Thymus (tissue), 11 donors: Measurements from ENCODE around the gene VEZF1. TPM values are rescaled to one million over a fixed set of nuclear protein-coding genes. Genes with fewer than 3 reads are reported as not detected.

Experiments
- DNase-seq, 9 donors: peaks; one replicate each; pipeline ENCODE4 v3.0.0-alpha.2; 2013; ENCODE audit warnings: low spot score in 9 of 9, low read depth in 6 of 9, missing footprints in 1 of 9
- H3K27ac ChIP-seq, 2 donors: one replicate each; pipeline ENCODE4 v1.5.1; 2013; ENCODE audit warnings: control low read depth in 1 of 2, low read depth in 1 of 2, low read length in 1 of 2, mild to moderate bottlenecking in 1 of 2, moderate library complexity in 1 of 2
- H3K27me3 ChIP-seq, 2 donors: one replicate each; pipeline ENCODE4 v1.5.1; 2013; ENCODE audit warnings: low read length in 1 of 2; ENCODE audit not compliant: control insufficient read depth in 2 of 2, insufficient read depth in 1 of 2
- H3K36me3 ChIP-seq, 2 donors: one replicate each; pipeline ENCODE4 v1.5.1; 2013; ENCODE audit warnings: low read length in 1 of 2, mild to moderate bottlenecking in 1 of 2, moderate library complexity in 1 of 2; ENCODE audit not compliant: control insufficient read depth in 2 of 2, insufficient read depth in 2 of 2
- H3K4me1 ChIP-seq, 2 donors: one replicate each; pipeline ENCODE4 v1.5.1; 2013; ENCODE audit warnings: low read length in 2 of 2; ENCODE audit not compliant: control insufficient read depth in 2 of 2, insufficient read depth in 2 of 2
- H3K4me3 ChIP-seq, 2 donors: one replicate each; pipeline ENCODE4 v1.5.1; 2013; ENCODE audit warnings: low read length in 2 of 2, control low read depth in 1 of 2, mild to moderate bottlenecking in 1 of 2
- H3K9me3 ChIP-seq, 2 donors: one replicate each; pipeline ENCODE4 v1.5.1; 2013; ENCODE audit warnings: low read length in 1 of 2, mild to moderate bottlenecking in 1 of 2; ENCODE audit not compliant: control insufficient read depth in 2 of 2, insufficient read depth in 1 of 2
- WGBS: extraction: QIAGEN DNeasy Blood & Tissue Kit; methylation state at CpG from one replicate; pipeline ENCODE4 v1.1.7; 2013; 5-methylcytosine and 5-hydroxymethylcytosine counted together
- polyA plus RNA-seq: library from polyadenylated mRNA; stranded (reverse); fragments of 200-250 nt; gene quantifications from one replicate; pipeline ENCODE4 v1.2.3, GENCODE V29; 2013
- total RNA-seq: library from RNA; stranded (reverse); fragments of 120-200 nt; gene quantifications from one replicate; pipeline ENCODE4 v1.2.4, GENCODE V29; 2013
- donor health status: healthy.

The VEZF1 gene
- total and polyA plus RNA-seq, 2 donors: 31.8 to 39.7 TPM

DNA sequence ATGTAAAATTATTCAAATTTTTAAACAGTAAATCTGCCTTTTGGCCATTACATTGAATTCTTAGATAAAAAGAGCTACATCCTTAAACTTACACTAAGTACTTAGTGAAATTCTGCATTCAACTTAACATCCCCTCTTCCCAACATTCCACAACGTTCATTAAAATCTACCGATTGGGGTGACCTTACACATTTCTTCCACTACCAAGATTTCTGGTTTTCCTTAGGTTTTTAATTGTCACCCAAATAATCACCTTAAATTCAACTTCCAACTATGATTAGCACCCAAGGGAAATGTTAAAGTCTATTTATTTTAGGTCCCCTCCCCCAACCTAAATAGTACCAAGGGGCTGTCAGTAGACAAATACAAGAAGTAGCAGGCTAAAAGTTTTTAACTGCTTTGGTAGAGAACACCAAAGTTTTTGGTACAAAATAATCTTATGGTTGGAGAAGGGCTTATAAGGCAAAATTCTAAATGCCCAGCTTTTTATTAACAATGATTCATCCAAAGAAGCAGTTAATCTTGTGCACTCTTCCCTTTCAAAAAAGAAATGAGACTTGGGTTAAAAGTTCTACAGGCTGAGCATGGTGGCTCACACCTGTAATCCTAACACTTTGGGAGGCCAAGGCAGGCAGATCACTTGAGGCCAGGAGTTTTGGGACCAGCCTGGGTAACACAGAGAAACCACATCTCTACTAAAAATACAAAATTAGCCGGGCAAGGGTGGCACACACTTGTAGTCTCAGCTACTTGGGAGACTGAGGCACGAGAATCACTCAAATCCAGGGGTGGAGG is 14.3 kb upstream of the VEZF1 start:
- Histone ChIP-seq H3K36me3 (peaks cover 3 to 83% of the 10 kb centered on the region in 2 donors), H3K4me3 (no peak overlapping the region), H3K27ac (no peak overlapping the region), H3K27me3 (no peaks in the 10 kb centered on the region), H3K4me1 (peaks cover 8 to 15% of the 10 kb centered on the region in 2 donors), H3K9me3 (no peaks in the 10 kb centered on the region)
- DNase-seq: no peak
- WGBS: 96% methylated on average over 4 of the region's 4 CpGs

DNA sequence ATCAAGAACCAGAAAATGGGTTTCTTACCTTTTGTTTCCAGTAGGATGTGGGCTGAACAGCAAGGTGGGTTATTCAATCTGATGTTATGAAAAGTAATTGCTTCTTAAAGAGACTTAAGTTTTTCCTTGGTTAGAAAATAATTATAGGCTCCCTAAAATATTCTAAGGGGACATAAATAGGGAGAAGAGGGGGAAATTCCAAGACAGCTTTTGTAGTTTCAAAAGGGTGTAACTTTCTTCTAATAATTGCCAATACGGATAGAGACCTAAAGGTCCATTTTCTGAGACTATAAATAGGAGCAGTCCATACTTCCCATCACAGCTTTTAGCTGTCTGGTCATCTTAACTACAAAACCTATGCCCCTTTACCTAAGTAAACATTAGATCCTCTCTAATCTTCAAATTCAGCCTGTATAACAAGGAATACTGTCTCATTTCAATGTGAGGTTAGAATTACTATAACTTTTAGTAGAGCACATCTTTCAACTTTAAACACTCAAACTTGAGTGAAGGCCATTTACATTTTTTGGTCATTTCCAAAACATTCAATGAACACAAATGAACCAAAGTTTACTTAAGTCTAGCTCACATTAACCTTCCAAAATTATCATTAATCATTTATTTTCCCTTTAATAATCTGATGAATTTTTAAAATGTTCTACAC is 13.5 kb upstream of the VEZF1 start:
- Histone ChIP-seq H3K9me3 (no peaks in the 10 kb centered on the region), H3K4me1 (peaks cover 8 to 15% of the 10 kb centered on the region in 2 donors), H3K36me3 (peaks cover 3 to 88% of the 10 kb centered on the region in 2 donors), H3K27ac (no peak overlapping the region), H3K4me3 (no peak overlapping the region), H3K27me3 (no peaks in the 10 kb centered on the region)
- no peak for DNase-seq
- WGBS: 50% methylated on average over 1 of the region's 1 CpG

GRCh38 chr17:57999496-58000017 is 11.5 kb upstream of the VEZF1 start:
- Histone ChIP-seq H3K9me3 (no peaks in the 10 kb centered on the region), H3K27ac (no peak overlapping the region), H3K4me1 (peaks cover 0 to 12% of the 10 kb centered on the region in 2 donors), H3K4me3 (no peak overlapping the region), H3K27me3 (no peaks in the 10 kb centered on the region), H3K36me3 (peaks cover 3 to 72% of the 10 kb centered on the region in 2 donors)
- peak in 8 of 9 donors; percentile 53 to 86 (median 74) for DNase-seq
- WGBS: 96% methylated on average over 1 of the region's 1 CpG

DNA sequence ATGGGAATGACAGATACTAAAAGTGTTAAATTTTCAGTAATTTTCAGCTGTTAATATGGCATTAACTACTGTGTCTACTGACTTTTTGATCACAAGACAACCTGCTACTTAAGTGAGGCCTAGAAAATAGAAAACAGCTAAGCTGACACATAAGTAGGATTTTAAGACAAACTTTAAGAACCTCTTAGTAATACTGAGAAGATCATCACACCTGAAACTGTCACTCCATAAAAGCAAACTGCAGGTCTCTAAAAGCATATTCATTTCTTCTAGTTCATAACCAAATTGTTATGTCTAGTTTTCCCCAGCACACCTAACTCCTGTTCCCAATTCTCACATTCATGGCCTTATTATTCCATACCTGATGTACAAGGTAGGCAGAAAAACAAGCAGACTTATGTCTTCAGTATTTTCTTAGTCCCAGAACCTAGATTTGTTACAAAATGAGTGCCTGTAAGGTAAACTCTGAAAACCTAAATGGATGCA is 11.0 kb upstream of the VEZF1 start:
- no peaks in the 10 kb centered on the region for H3K27me3 ChIP-seq
- no peaks in the 10 kb centered on the region for H3K9me3 ChIP-seq
- peaks cover 3 to 67% of the 10 kb centered on the region in 2 donors for H3K36me3 ChIP-seq
- H3K4me3 ChIP-seq: no peak overlapping the region
- H3K27ac ChIP-seq: no peak overlapping the region
- DNase-seq: no peak
- H3K4me1 ChIP-seq: peaks cover 0 to 17% of the 10 kb centered on the region in 2 donors

- no peak for DNase-seq
- H3K27me3 ChIP-seq: no peaks in the 10 kb centered on the region
- no peak overlapping the region for H3K4me3 ChIP-seq
- H3K9me3 ChIP-seq: no peaks in the 10 kb centered on the region
- 97% methylated on average over 3 of the region's 3 CpGs for WGBS
- peaks cover 6 to 20% of the 10 kb centered on the region in 2 donors for H3K4me1 ChIP-seq
- peaks cover 0 to 51% of the 10 kb centered on the region in 2 donors for H3K36me3 ChIP-seq
- no peak overlapping the region for H3K27ac ChIP-seq
Observed at GRCh38 chr17:57997085-57997809, 9.2 kb upstream of the VEZF1 start.

DNA sequence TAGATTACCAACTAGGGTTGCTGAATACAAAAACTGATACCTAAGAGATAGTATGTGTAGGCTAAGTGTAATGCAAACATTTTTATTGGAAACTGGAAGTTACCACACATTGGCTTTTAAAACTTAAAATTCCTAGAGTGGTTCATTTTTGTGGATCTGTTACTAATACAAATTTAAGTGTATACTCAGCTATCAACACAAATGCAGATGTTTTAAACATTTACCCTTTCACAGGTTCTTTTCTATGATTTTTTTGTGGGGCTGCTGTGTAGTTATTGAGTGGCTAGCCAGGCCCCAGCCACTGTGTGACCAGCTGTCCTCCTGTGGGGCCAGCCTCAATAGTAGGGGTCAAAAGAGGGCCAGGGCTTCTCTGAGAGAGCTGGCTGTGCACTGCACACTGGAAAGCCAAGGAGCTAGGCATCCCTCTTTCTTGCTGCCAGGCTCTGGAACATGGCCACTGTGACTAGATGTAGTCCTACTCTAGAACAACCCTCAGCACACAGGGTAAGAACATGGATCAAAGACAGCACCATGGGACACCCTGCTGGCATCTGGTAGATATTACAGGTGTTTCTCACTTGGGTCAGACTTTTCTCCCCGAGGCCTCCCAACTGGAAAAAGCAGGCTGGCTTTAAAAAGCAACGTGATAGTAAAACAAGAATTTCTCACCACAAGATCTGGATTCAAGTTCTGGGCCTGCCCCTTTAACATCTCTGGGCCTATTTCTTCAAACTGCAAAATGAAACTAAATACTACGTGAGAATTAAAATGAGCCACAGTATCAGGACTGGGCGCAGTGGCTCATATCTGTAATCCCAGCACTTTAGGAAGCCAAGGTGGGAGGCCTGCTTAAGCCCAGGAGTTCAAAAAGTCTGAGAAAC is 7.3 kb upstream of the VEZF1 start:
- peak in 7 of 9 donors; percentile 24 to 79 (median 53) for DNase-seq
- Histone ChIP-seq H3K4me1 (peaks cover 6 to 20% of the 10 kb centered on the region in 2 donors), H3K36me3 (peaks cover 0 to 34% of the 10 kb centered on the region in 2 donors), H3K9me3 (no peaks in the 10 kb centered on the region), H3K27me3 (no peaks in the 10 kb centered on the region), H3K4me3 (no peak overlapping the region), H3K27ac (no peak overlapping the region)
- 50% methylated on average over 4 of the region's 4 CpGs for WGBS

DNA sequence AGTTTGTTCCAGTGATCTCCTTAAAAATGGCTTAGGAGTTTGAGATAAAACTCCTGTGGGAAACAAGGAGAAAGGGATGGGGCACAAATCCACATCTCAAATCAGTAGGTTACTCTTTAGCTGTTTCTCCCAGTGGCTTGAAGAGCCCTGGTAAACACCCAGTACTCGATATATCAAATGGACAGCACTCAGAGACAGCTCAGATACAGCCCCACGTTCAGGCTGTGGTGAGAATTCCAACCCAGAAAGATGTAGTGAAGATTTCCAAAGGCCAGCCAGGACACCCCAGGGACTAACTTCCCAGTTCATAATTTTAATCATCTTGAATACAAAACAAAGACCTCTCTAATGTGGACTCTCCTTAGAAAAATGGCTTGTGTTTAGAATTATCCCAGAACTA is 6.4 kb upstream of the VEZF1 start:
- no peak for DNase-seq
- H3K27ac ChIP-seq: peak overlapping the region in 1 of 2 donors; percentile 21
- WGBS: 77% methylated on average over 2 of the region's 2 CpGs

More for the DNA sequence above, 6.4 kb upstream of the VEZF1 start:
- H3K27me3 ChIP-seq: no peaks in the 10 kb centered on the region
- peaks cover 0 to 26% of the 10 kb centered on the region in 2 donors for H3K36me3 ChIP-seq
- H3K4me1 ChIP-seq: peaks cover 6 to 20% of the 10 kb centered on the region in 2 donors
- no peaks in the 10 kb centered on the region for H3K9me3 ChIP-seq
- H3K4me3 ChIP-seq: no peak overlapping the region
